Measurements from ENCODE around the gene OR4B1. TPM values are rescaled to one million over a fixed set of nuclear protein-coding genes. Genes with fewer than 3 reads are reported as not detected.

OR4B1 gene
- total RNA-seq, 1 experiment from 2014 or later: not detected

DNA sequence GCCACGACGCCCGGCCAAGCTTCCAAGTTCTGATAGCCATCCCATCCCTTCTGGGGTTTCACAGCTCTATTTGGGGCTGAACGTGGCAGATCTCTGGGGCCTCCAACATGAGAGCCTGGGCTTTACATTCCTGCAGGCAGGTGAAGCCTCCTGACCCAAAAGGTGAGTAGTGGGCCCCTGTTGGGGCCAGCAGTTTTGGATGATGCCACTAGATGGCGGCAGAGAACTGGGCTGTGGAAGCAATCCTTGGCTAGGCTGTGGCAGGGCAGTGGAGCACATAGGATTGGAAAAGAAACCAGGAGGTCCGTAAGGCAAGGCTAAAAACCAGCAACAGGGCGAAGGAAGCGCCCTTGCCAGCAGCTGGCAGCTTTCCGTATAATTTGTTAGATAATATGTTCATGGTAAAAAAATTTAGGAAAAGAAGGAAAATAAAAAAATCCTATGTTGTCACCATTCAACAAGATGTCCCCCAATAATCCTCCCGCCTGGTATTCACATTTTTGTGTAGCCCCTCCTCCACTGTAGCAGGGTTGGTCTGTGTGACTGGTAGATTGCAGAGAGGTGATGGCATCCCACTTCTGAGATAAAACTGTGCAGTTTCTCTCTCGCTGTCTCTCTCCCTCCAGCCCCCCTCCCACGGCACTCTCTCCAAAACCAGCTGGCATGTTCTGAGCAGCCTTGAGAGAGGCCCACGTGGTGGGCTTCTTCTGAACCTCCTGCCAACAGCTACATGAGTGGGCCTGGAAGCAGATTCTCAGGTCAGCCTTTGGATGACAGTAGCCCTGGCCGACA, 43.6 kb upstream of the OR4B1 start:
- no peaks in the 10 kb centered on the region for H3K27me3 Mint-ChIP-seq (ENCODE audit: low read depth)
- peak; percentile 89 for DNase-seq
- peaks cover 0 to 7% (median 5%) of the 10 kb centered on the region in 3 experiments; a peak in 6 of 7 replicates for H3K36me3 Mint-ChIP-seq (ENCODE audit: insufficient read depth in 1 of 3, low read depth in 3 of 3)
- Histone ChIP-seq H3K27ac (ENCODE audit: insufficient read length, low read depth, low read length) (no peak overlapping the region), H3K79me1 (ENCODE audit: insufficient read depth, low read depth, low read length, poor library complexity, severe bottlenecking) (no peaks in the 10 kb centered on the region), H4K5ac (ENCODE audit: insufficient read length, low read depth, low read length) (no peak overlapping the region), H3K4me1 (ENCODE audit: insufficient read depth, low read length) (no peaks in the 10 kb centered on the region), H3K4ac (ENCODE audit: low read depth, low read length) (no peak overlapping the region), H3K9me3 (ENCODE audit: control insufficient read depth, low read depth, low read length) (peaks cover 16% of the 10 kb centered on the region), H3K56ac (ENCODE audit: insufficient read length, low read depth, low read length) (no peak overlapping the region), H3K79me2 (ENCODE audit: insufficient read depth, low read length) (no peaks in the 10 kb centered on the region), H3K23me2 (ENCODE audit: insufficient read length, low read depth, low read length, poor library complexity, severe bottlenecking) (no peaks in the 10 kb centered on the region), H3K4me2 (ENCODE audit: insufficient read depth, insufficient read length, low read length) (no peak overlapping the region), H2BK120ac (ENCODE audit: low read depth, low read length, poor library complexity, severe bottlenecking) (no peak overlapping the region), H4K20me1 (ENCODE audit: control insufficient read depth, insufficient read depth, insufficient read length) (no peaks in the 10 kb centered on the region), H2BK15ac (ENCODE audit: low read depth, low read length) (no peak overlapping the region), H4K91ac (ENCODE audit: insufficient read length, low read depth, low read length) (no peak overlapping the region), H2BK20ac (ENCODE audit: low read depth, low read length, poor library complexity, severe bottlenecking) (no peak overlapping the region), H2AK5ac (ENCODE audit: insufficient read length, low read length) (no peak overlapping the region), H2BK5ac (ENCODE audit: insufficient read length, low read length) (no peak overlapping the region), H3T11ph (ENCODE audit: low read length) (no peak overlapping the region), H3K9ac (ENCODE audit: extremely low read depth, insufficient read length, low read length) (no peak overlapping the region), H3K18ac (ENCODE audit: insufficient read length, low read depth, low read length) (no peak overlapping the region), H4K8ac (replicated peaks; ENCODE audit: insufficient read length, low read depth, low read length) (no peak overlapping the region), H3K14ac (ENCODE audit: insufficient read depth, low read length) (no peak overlapping the region), H3K27me3 (ENCODE audit: insufficient read depth, low read length) (no peaks in the 10 kb centered on the region), H2AFZ (ENCODE audit: low read length) (no peak overlapping the region), H2BK12ac (ENCODE audit: insufficient read length, low read depth, low read length) (no peak overlapping the region), H3K23ac (ENCODE audit: insufficient read length, low read depth, low read length) (no peak overlapping the region)
- peaks cover 28 to 32% of the 10 kb centered on the region in 2 experiments for H3K9me3 Mint-ChIP-seq
- no peak overlapping the region for H3K27ac Mint-ChIP-seq
- no peak overlapping the region for H3K4me3 Mint-ChIP-seq
- WGBS (ENCODE audit: extremely low coverage, insufficient read length, low lambda C conversion rate): no CpG with 5 or more reads among the region's 14 CpGs
- TF ChIP-seq, protein P1, sequence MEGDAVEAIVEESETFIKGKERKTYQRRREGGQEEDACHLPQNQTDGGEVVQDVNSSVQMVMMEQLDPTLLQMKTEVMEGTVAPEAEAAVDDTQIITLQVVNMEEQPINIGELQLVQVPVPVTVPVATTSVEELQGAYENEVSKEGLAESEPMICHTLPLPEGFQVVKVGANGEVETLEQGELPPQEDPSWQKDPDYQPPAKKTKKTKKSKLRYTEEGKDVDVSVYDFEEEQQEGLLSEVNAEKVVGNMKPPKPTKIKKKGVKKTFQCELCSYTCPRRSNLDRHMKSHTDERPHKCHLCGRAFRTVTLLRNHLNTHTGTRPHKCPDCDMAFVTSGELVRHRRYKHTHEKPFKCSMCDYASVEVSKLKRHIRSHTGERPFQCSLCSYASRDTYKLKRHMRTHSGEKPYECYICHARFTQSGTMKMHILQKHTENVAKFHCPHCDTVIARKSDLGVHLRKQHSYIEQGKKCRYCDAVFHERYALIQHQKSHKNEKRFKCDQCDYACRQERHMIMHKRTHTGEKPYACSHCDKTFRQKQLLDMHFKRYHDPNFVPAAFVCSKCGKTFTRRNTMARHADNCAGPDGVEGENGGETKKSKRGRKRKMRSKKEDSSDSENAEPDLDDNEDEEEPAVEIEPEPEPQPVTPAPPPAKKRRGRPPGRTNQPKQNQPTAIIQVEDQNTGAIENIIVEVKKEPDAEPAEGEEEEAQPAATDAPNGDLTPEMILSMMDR (conservative IDR thresholded peaks at IDR 0.05): peak; percentile 91
- H3K4me1 Mint-ChIP-seq: no peaks in the 10 kb centered on the region

Data from H9 (cell line).